ENCODE data around the gene EML1. TPM values are rescaled to one million over a fixed set of nuclear protein-coding genes. Genes with fewer than 3 reads are reported as not detected.

EML1 gene
- total and polyA plus RNA-seq, 2 of the 13 experiments (the other 11 are each of a cell fraction or from before 2014, with no cell fraction given) = 0.59 to 1.7 TPM

DNA sequence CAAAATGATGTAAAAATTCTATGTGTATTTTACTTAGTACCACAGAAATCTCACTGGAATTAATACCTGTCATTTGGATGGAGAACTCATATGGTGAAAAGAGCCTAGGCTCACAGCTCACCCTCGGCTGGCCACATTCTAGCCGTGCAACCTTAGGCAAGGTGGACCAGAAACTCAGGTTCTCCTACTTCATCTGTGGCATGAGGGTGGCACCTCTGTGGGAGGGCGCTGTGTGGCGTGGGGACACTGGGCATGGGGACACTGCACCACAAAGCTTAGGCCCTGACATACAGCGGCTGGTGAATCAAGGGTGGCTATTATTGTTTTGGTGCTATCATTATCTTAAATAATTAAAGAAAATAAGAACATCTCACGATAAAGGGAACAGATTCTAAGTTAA, 47.1 kb downstream of the EML1 start (continued):
- TF ChIP-seq, protein P1, sequence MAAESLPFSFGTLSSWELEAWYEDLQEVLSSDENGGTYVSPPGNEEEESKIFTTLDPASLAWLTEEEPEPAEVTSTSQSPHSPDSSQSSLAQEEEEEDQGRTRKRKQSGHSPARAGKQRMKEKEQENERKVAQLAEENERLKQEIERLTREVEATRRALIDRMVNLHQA (CRISPR knock-in tag; IDR thresholded peaks at IDR 0.05) = no peak

DNA sequence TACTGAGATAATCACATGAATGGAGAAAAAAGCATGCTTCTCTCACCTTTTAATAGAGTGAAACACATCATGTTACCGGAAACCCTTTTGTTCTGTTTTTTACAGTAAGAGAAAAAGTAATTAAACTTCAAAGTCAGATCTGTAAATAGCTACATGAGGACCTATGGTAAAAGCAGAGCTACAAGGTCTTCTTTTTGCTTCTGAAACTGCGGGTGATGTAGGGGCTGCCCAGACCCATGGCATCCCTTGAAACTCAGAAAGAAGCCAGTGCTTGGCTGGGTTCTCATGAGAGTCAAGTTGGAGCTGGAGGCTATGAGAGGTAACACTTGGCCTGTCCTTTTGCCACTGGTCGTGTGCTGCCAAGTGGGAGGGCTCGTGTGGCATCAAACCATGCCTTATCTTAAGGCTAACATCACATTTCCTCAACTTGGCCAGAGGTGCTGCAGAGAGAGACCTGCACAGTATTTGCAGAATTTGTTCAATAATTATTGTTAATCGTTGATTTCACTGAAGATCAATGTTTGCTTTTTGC, 47.6 kb downstream of the EML1 start:
- Histone ChIP-seq H3K36me3 (replicated peaks in 1 of 2; ENCODE audit: control insufficient read depth in 1 of 2, insufficient read depth in 2 of 2, low read length in 2 of 2) (no peaks in the 10 kb centered on the region), H2AFZ (ENCODE audit: low read length) (no peak overlapping the region), H4K20me1 (ENCODE audit: insufficient read depth, low read length) (no peaks in the 10 kb centered on the region), H3K4me2 (ENCODE audit: low read depth, low read length) (no peak overlapping the region), H3K79me2 (ENCODE audit: insufficient read depth, low read length) (no peaks in the 10 kb centered on the region), H3K27ac (ENCODE audit: extremely low read length, insufficient read depth, low read length) (no peak overlapping the region), H3K4me3 (replicated peaks in 1 of 3; ENCODE audit: insufficient read depth in 1 of 3, low read depth in 2 of 3, low read length in 3 of 3) (no peak overlapping the region), H3K9ac (ENCODE audit: insufficient read depth, low read depth, low read length) (no peak overlapping the region), H3K4me1 (ENCODE audit: insufficient read depth, low read length) (peaks cover 29% of the 10 kb centered on the region), H3K9me3 (ENCODE audit: low read length) (no peaks in the 10 kb centered on the region), H3K27me3 (ENCODE audit: control insufficient read depth in 1 of 2, insufficient read depth in 2 of 2, low read length in 2 of 2) (no peaks in the 10 kb centered on the region; a peak in 1 of 5 replicates)
- intact Hi-C loops (cut with micrococcal nuclease; ENCODE audit: unreplicated experiment) (no loop called here), in situ Hi-C loops (cut with HindIII; ENCODE audit: extremely low pct_ligation_motif_present, low pct_unique_long_range_greater_than_20kb) (no loop called here)
- ATAC-seq (no peak), FAIRE-seq (no peak), DNase-seq (ENCODE audit: low spot score) (no peak)
- BruUV-seq (replicated peaks) = no TSS peak
- 70% methylated on average over 4 of the region's 5 CpGs for WGBS (ENCODE audit: low lambda C conversion rate)
- CTCF ChIA-PET (ENCODE audit: low intra/inter-chr PET ratio, low total read pairs) = no interaction called here
- POLR2A ChIA-PET = no interaction called here
- TF ChIP-seq, protein P2, sequence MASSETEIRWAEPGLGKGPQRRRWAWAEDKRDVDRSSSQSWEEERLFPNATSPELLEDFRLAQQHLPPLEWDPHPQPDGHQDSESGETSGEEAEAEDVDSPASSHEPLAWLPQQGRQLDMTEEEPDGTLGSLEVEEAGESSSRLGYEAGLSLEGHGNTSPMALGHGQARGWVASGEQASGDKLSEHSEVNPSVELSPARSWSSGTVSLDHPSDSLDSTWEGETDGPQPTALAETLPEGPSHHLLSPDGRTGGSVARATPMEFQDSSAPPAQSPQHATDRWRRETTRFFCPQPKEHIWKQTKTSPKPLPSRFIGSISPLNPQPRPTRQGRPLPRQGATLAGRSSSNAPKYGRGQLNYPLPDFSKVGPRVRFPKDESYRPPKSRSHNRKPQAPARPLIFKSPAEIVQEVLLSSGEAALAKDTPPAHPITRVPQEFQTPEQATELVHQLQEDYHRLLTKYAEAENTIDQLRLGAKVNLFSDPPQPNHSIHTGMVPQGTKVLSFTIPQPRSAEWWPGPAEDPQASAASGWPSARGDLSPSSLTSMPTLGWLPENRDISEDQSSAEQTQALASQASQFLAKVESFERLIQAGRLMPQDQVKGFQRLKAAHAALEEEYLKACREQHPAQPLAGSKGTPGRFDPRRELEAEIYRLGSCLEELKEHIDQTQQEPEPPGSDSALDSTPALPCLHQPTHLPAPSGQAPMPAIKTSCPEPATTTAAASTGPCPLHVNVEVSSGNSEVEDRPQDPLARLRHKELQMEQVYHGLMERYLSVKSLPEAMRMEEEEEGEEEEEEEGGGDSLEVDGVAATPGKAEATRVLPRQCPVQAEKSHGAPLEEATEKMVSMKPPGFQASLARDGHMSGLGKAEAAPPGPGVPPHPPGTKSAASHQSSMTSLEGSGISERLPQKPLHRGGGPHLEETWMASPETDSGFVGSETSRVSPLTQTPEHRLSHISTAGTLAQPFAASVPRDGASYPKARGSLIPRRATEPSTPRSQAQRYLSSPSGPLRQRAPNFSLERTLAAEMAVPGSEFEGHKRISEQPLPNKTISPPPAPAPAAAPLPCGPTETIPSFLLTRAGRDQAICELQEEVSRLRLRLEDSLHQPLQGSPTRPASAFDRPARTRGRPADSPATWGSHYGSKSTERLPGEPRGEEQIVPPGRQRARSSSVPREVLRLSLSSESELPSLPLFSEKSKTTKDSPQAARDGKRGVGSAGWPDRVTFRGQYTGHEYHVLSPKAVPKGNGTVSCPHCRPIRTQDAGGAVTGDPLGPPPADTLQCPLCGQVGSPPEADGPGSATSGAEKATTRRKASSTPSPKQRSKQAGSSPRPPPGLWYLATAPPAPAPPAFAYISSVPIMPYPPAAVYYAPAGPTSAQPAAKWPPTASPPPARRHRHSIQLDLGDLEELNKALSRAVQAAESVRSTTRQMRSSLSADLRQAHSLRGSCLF (CRISPR knock-in tag; IDR thresholded peaks at IDR 0.05; ENCODE audit: borderline replicate concordance) = no peak
- TF ChIP-seq SETDB1 (CRISPR knock-in tag; IDR thresholded peaks at IDR 0.05; ENCODE audit: borderline replicate concordance) = no peak
- TF ChIP-seq ZNF572 (CRISPR knock-in tag; IDR thresholded peaks at IDR 0.05) = no peak
- no peak for TF ChIP-seq KDM3A (CRISPR knock-in tag; IDR thresholded peaks at IDR 0.05; ENCODE audit: low read depth)
- TF ChIP-seq, protein P3, sequence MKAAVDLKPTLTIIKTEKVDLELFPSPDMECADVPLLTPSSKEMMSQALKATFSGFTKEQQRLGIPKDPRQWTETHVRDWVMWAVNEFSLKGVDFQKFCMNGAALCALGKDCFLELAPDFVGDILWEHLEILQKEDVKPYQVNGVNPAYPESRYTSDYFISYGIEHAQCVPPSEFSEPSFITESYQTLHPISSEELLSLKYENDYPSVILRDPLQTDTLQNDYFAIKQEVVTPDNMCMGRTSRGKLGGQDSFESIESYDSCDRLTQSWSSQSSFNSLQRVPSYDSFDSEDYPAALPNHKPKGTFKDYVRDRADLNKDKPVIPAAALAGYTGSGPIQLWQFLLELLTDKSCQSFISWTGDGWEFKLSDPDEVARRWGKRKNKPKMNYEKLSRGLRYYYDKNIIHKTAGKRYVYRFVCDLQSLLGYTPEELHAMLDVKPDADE (CRISPR knock-in tag; IDR thresholded peaks at IDR 0.05) = no peak
- no peak for TF ChIP-seq ZNF251 (CRISPR knock-in tag; IDR thresholded peaks at IDR 0.05)
- TF ChIP-seq SIN3A (IDR thresholded peaks at IDR 0.05; ENCODE audit: borderline replicate concordance, low read depth, low read length) = no peak
- TF ChIP-seq SMAD3 (CRISPR knock-in tag; IDR thresholded peaks at IDR 0.05) = no peak
- TF ChIP-seq, protein P4, sequence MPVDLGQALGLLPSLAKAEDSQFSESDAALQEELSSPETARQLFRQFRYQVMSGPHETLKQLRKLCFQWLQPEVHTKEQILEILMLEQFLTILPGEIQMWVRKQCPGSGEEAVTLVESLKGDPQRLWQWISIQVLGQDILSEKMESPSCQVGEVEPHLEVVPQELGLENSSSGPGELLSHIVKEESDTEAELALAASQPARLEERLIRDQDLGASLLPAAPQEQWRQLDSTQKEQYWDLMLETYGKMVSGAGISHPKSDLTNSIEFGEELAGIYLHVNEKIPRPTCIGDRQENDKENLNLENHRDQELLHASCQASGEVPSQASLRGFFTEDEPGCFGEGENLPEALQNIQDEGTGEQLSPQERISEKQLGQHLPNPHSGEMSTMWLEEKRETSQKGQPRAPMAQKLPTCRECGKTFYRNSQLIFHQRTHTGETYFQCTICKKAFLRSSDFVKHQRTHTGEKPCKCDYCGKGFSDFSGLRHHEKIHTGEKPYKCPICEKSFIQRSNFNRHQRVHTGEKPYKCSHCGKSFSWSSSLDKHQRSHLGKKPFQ (CRISPR knock-in tag; IDR thresholded peaks at IDR 0.05; ENCODE audit: insufficient replicate concordance) = no peak
- TF ChIP-seq, protein P5, sequence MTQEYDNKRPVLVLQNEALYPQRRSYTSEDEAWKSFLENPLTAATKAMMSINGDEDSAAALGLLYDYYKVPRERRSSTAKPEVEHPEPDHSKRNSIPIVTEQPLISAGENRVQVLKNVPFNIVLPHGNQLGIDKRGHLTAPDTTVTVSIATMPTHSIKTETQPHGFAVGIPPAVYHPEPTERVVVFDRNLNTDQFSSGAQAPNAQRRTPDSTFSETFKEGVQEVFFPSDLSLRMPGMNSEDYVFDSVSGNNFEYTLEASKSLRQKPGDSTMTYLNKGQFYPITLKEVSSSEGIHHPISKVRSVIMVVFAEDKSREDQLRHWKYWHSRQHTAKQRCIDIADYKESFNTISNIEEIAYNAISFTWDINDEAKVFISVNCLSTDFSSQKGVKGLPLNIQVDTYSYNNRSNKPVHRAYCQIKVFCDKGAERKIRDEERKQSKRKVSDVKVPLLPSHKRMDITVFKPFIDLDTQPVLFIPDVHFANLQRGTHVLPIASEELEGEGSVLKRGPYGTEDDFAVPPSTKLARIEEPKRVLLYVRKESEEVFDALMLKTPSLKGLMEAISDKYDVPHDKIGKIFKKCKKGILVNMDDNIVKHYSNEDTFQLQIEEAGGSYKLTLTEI (CRISPR knock-in tag; conservative IDR thresholded peaks at IDR 0.05) = no peak
- no peak for TF ChIP-seq ZNF383 (CRISPR knock-in tag; IDR thresholded peaks at IDR 0.05; ENCODE audit: borderline replicate concordance)
- TF ChIP-seq ZNF343 (CRISPR knock-in tag; IDR thresholded peaks at IDR 0.05) = no peak
